ENCODE measurements around the gene SYT9.

DNA sequence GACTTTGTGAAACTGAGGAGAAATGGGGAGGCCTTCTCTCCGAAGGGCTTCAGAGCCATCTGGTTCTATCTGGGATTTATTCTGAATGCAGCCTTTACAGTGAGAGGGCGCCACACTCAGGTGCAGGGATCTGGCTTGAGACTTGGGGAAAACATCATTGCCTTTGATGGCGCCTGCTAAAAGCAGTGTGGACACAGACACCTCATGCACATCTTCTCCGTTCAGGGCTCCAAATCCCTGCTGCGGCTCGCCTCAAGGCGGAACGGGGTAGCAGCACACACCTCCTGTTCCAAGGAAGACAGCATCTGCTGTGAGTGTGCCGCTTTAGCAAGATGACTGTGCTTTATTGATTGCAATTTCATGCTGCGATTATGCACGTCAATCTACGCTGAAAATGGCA is 196.5 kb downstream of the SYT9 start:
- TF ChIP-seq, protein P1, sequence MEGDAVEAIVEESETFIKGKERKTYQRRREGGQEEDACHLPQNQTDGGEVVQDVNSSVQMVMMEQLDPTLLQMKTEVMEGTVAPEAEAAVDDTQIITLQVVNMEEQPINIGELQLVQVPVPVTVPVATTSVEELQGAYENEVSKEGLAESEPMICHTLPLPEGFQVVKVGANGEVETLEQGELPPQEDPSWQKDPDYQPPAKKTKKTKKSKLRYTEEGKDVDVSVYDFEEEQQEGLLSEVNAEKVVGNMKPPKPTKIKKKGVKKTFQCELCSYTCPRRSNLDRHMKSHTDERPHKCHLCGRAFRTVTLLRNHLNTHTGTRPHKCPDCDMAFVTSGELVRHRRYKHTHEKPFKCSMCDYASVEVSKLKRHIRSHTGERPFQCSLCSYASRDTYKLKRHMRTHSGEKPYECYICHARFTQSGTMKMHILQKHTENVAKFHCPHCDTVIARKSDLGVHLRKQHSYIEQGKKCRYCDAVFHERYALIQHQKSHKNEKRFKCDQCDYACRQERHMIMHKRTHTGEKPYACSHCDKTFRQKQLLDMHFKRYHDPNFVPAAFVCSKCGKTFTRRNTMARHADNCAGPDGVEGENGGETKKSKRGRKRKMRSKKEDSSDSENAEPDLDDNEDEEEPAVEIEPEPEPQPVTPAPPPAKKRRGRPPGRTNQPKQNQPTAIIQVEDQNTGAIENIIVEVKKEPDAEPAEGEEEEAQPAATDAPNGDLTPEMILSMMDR (conservative IDR thresholded peaks at IDR 0.05) = no peak
- TF ChIP-seq EZH2 (IDR thresholded peaks at IDR 0.05; ENCODE audit: low read depth) = no peak
